Neuronal stem cell (in vitro differentiated cells): Measurements from ENCODE around the gene EXOC5.
"Not testable (repeated sequence)": the region's sequence is repeated elsewhere in the genome, so short reads cannot be mapped to it uniquely, and the experiment has no call there.

Experiments used
- DNase-seq: peaks from one replicate; pipeline ENCODE4 v3.0.0-alpha.2; 2013; ENCODE audit warnings: low spot score
- H2AFZ ChIP-seq: one replicate; pipeline ENCODE4 v1.6.1; 2013; ENCODE audit warnings: mild to moderate bottlenecking, low read length, inconsistent platforms
- H2AK5ac ChIP-seq: 2 replicates; pipeline ENCODE4 v1.6.1; 2013; ENCODE audit warnings: low read depth, mild to moderate bottlenecking, inconsistent platforms, low read length, moderate library complexity, mixed read lengths
- H2BK120ac ChIP-seq: 2 replicates; pipeline ENCODE4 v1.6.1; 2013; ENCODE audit warnings: low read depth, mild to moderate bottlenecking, inconsistent platforms, low read length, moderate library complexity, mixed read lengths
- H2BK12ac ChIP-seq: one replicate; pipeline ENCODE4 v1.6.1; 2013; ENCODE audit warnings: low read length, inconsistent platforms
- H2BK15ac ChIP-seq: 2 replicates; pipeline ENCODE4 v1.6.1; 2013; ENCODE audit warnings: mild to moderate bottlenecking, low read length, inconsistent platforms, mixed read lengths
- H2BK5ac ChIP-seq: one replicate; pipeline ENCODE4 v1.6.1; 2013; ENCODE audit warnings: inconsistent platforms, mild to moderate bottlenecking, low read length, moderate library complexity
- H3K14ac ChIP-seq: one replicate; pipeline ENCODE4 v1.6.1; 2013; ENCODE audit warnings: low read length, inconsistent platforms
- H3K18ac ChIP-seq: 2 replicates; pipeline ENCODE4 v1.6.1; 2013; ENCODE audit warnings: low read length, inconsistent platforms
- H3K23ac ChIP-seq: 2 replicates; pipeline ENCODE4 v1.6.1; 2013; ENCODE audit warnings: low read depth, mild to moderate bottlenecking, mixed read lengths, low read length, inconsistent platforms; ENCODE audit not compliant: poor library complexity
- H3K27ac ChIP-seq: replicated peaks from 3 replicates; pipeline ENCODE4 v1.5.1; 2013; ENCODE audit warnings: low read length, inconsistent platforms
- H3K27me3 ChIP-seq, 3 experiments: 2 replicates each; pipeline ENCODE4 v1.6.1; 2013; ENCODE audit warnings: low read length in 3 of 3, mild to moderate bottlenecking in 2 of 3, inconsistent platforms in 1 of 3, low read depth in 1 of 3, mixed read lengths in 1 of 3, moderate library complexity in 1 of 3; ENCODE audit not compliant: control insufficient read depth in 3 of 3, insufficient read depth in 3 of 3
- H3K36me3 ChIP-seq, 2 donors: replicated peaks in 1 of 2; 2 replicates each; pipeline ENCODE4 v1.6.1; 2013; ENCODE audit warnings: low read length in 2 of 2; ENCODE audit not compliant: control insufficient read depth in 2 of 2, insufficient read depth in 2 of 2
- H3K4ac ChIP-seq: 2 replicates; pipeline ENCODE4 v1.6.1; 2013; ENCODE audit warnings: inconsistent platforms, mild to moderate bottlenecking, low read length, moderate library complexity
- H3K4me1 ChIP-seq, 2 donors: 1 replicate in 1 of 2; 2 replicates in 1 of 2; pipeline ENCODE4 v1.6.1; 2013; ENCODE audit warnings: low read length in 2 of 2, low read depth in 1 of 2; ENCODE audit not compliant: control insufficient read depth in 2 of 2, insufficient read depth in 1 of 2
- H3K4me2 ChIP-seq: one replicate; pipeline ENCODE4 v1.6.1; 2013; ENCODE audit warnings: mild to moderate bottlenecking, low read length, inconsistent platforms; ENCODE audit not compliant: insufficient read depth, poor library complexity, severe bottlenecking
- H3K4me3 ChIP-seq, 2 donors: 2 replicates each; pipeline ENCODE4 v1.5.1; 2013; ENCODE audit warnings: low read length in 2 of 2, mild to moderate bottlenecking in 2 of 2, inconsistent platforms in 1 of 2, moderate library complexity in 1 of 2
- H3K79me1 ChIP-seq: one replicate; pipeline ENCODE4 v1.6.1; 2013; ENCODE audit warnings: low read depth, mild to moderate bottlenecking, inconsistent platforms, low read length, moderate library complexity
- H3K9ac ChIP-seq: one replicate; pipeline ENCODE4 v1.6.1; 2013; ENCODE audit warnings: mild to moderate bottlenecking, low read depth, low read length, inconsistent platforms; ENCODE audit not compliant: poor library complexity
- H3K9me3 ChIP-seq, 2 donors: replicated peaks in 1 of 2; 2 replicates each; pipeline versions ENCODE3 to v1.6.1; 2013; ENCODE audit warnings: low read length in 2 of 2, mild to moderate bottlenecking in 2 of 2, inconsistent platforms in 1 of 2, low read depth in 1 of 2, mixed read lengths in 1 of 2, moderate library complexity in 1 of 2; ENCODE audit not compliant: control insufficient read depth in 2 of 2, insufficient read depth in 1 of 2
- H4K8ac ChIP-seq: one replicate; pipeline ENCODE4 v1.6.1; 2013; ENCODE audit warnings: low read depth, mild to moderate bottlenecking, inconsistent platforms, low read length, moderate library complexity
- H4K91ac ChIP-seq: one replicate; pipeline ENCODE4 v1.6.1; 2013; ENCODE audit warnings: low read length, low read depth, mild to moderate bottlenecking, inconsistent platforms; ENCODE audit not compliant: poor library complexity
- WGBS, 2 donors: extraction: QIAGEN DNeasy Blood & Tissue Kit; methylation state at CpG; one replicate each; pipeline ENCODE4 v1.1.7; 2013; ENCODE audit warnings: missing lambda C conversion rate in 2 of 2, mixed read lengths in 1 of 2; ENCODE audit not compliant: insufficient read length in 2 of 2, insufficient replicate concordance in 1 of 2; ENCODE audit errors: extremely low coverage in 2 of 2; 5-methylcytosine and 5-hydroxymethylcytosine counted together

EXOC5 gene

DNA sequence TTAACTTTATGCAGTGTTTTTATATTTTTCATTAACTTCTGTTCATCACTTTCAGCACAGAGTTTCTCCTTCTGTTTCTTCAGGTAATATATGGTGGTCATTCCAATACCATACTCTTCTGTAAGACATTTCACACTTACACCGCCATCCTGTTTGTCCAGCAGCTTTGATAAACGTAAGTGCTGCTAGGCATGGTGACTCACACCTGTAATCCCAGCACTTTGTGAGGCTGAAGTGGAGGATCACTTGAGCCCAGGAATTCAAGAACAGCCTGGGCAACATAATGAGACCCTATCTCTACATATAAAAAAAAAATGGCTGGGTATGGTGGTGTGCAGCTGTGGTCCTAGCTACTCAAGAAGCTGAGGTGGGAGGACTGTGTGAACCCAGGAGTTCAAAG lies 55.8 kb downstream of the EXOC5 start:
- no peak overlapping the region for H4K8ac ChIP-seq
- no peak overlapping the region for H3K18ac ChIP-seq
- H2BK15ac ChIP-seq = no peak overlapping the region
- H3K4me2 ChIP-seq = no peak overlapping the region
- H3K27me3 ChIP-seq = no peaks in the 10 kb centered on the region
- H2AK5ac ChIP-seq = no peak overlapping the region
- no peak overlapping the region for H4K91ac ChIP-seq
- H3K14ac ChIP-seq = no peak overlapping the region
- H3K4me1 ChIP-seq = no peaks in the 10 kb centered on the region
- H2BK5ac ChIP-seq = no peak overlapping the region
- H2BK12ac ChIP-seq = no peak overlapping the region
- WGBS, 2 donors = no CpG with 5 or more reads among the region's 2 CpGs
- H3K9me3 ChIP-seq = peaks cover 0 to 4% of the 10 kb centered on the region in 2 donors
- no peak overlapping the region for H3K4ac ChIP-seq
- H3K23ac ChIP-seq = no peak overlapping the region
- H3K9ac ChIP-seq = no peak overlapping the region
- no peak overlapping the region for H3K4me3 ChIP-seq
- no peaks in the 10 kb centered on the region for H3K79me1 ChIP-seq
- no peak overlapping the region for H2AFZ ChIP-seq
- peaks cover 20 to 96% of the 10 kb centered on the region in 2 donors for H3K36me3 ChIP-seq
- H3K27ac ChIP-seq = no peak overlapping the region
- no peak overlapping the region for H2BK120ac ChIP-seq
- DNase-seq = no peak

DNA sequence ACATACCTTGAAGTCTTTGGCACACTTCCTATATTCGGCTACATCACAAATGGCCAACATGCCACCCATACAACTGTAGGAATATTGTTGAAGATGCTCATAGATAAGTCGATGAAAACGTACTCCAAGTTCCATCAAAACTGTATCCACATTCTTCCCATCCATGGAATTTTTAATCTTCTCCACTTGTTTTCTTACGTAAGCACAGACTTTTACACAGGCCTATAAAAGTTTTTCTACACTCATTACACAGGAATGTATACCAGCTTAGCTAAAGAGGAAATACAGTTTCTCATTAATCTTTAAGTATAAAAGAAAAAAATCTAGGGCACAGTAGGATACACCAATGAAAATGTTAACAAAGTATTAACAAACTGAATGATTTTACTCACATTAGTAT lies 59.1 kb downstream of the EXOC5 start:
- no peak overlapping the region for H2BK12ac ChIP-seq
- H3K4me3 ChIP-seq = no peak overlapping the region
- H3K27ac ChIP-seq = no peak overlapping the region
- no peak overlapping the region for H3K14ac ChIP-seq
- no peaks in the 10 kb centered on the region for H3K27me3 ChIP-seq
- no peak overlapping the region for H3K23ac ChIP-seq
- no peak overlapping the region for H2BK5ac ChIP-seq
- no peaks in the 10 kb centered on the region for H3K9me3 ChIP-seq
- no peak overlapping the region for H4K8ac ChIP-seq
- H3K4me1 ChIP-seq = no peaks in the 10 kb centered on the region
- H3K36me3 ChIP-seq = peaks cover 15 to 95% of the 10 kb centered on the region in 2 donors
- H3K4me2 ChIP-seq = no peak overlapping the region
- no peak overlapping the region for H2AK5ac ChIP-seq
- no peak overlapping the region for H3K4ac ChIP-seq
- no peak overlapping the region for H4K91ac ChIP-seq
- WGBS, 2 donors = no CpG with 5 or more reads among the region's 4 CpGs
- no peak overlapping the region for H3K18ac ChIP-seq
- DNase-seq = no peak
- no peak overlapping the region for H2AFZ ChIP-seq
- H3K79me1 ChIP-seq = no peaks in the 10 kb centered on the region
- no peak overlapping the region for H2BK120ac ChIP-seq
- no peak overlapping the region for H3K9ac ChIP-seq
- H2BK15ac ChIP-seq = no peak overlapping the region

DNA sequence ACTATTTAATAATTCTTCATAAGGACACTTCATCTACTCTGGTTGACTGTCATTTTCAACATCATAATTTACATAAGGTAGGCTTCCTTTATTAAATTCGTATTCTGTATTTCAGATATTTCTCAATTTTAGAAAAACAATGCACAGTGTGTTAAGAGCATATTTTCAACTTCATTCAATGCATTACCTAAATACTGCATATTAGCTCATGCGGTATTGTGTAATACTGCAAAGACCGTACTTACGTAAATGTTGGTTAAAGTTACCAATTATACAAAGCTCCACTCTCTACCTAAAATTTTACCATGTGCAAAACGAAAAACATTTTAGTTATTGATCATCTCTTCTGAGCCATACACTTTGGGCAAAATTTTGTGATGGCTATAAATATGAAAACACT lies 62.8 kb downstream of the EXOC5 start:
- H3K79me1 ChIP-seq = no peaks in the 10 kb centered on the region
- H3K9me3 ChIP-seq = no peaks in the 10 kb centered on the region
- no peak overlapping the region for H3K18ac ChIP-seq
- H3K9ac ChIP-seq = no peak overlapping the region
- H4K8ac ChIP-seq = no peak overlapping the region
- H2AK5ac ChIP-seq = no peak overlapping the region
- no CpG with 5 or more reads among the region's 5 CpGs for WGBS, 2 donors
- no peaks in the 10 kb centered on the region for H3K4me1 ChIP-seq
- H3K36me3 ChIP-seq = peaks cover 4 to 73% of the 10 kb centered on the region in 2 donors
- no peak overlapping the region for H3K4me3 ChIP-seq
- H3K27ac ChIP-seq = no peak overlapping the region
- no peak overlapping the region for H3K4ac ChIP-seq
- H2BK12ac ChIP-seq = no peak overlapping the region
- H4K91ac ChIP-seq = no peak overlapping the region
- no peak overlapping the region for H3K23ac ChIP-seq
- H3K14ac ChIP-seq = no peak overlapping the region
- H2BK15ac ChIP-seq = no peak overlapping the region
- no peak for DNase-seq
- no peak overlapping the region for H2BK5ac ChIP-seq
- no peak overlapping the region for H3K4me2 ChIP-seq
- H2AFZ ChIP-seq = no peak overlapping the region
- H2BK120ac ChIP-seq = no peak overlapping the region
- no peaks in the 10 kb centered on the region for H3K27me3 ChIP-seq

DNA sequence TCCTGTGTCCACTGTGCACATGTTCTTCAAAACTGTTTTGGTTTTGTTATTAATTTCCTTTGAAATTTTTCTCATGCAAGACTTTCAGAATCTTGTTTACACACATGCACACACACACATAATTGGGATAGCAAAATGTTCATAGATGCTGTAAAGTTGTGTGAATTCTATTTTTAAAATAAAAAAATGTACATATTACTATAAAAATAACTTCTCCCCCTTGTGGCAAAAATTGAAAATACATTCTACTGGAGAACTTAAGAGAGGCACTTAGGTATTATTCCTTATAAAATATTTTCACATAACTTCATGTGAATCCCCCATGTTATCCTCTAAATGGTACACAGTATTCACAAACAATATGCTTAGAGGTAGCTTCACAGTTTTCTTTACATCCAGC lies 66.0 kb downstream of the EXOC5 start:
- not testable (repeated sequence) for H3K18ac ChIP-seq, H2BK120ac ChIP-seq, H2AK5ac ChIP-seq, H3K27ac ChIP-seq, H2AFZ ChIP-seq, H3K4me2 ChIP-seq, H3K23ac ChIP-seq, H3K4me1 ChIP-seq, H4K8ac ChIP-seq, H3K9me3 ChIP-seq, H2BK5ac ChIP-seq, H3K4ac ChIP-seq, H3K79me1 ChIP-seq, H2BK12ac ChIP-seq, H3K4me3 ChIP-seq, H3K14ac ChIP-seq, H3K27me3 ChIP-seq, H4K91ac ChIP-seq, H2BK15ac ChIP-seq, DNase-seq, H3K9ac ChIP-seq
- peaks cover 0 to 40% of the 10 kb centered on the region in 2 donors for H3K36me3 ChIP-seq
